Activated CD4-positive, alpha-beta T cell treated with anti-CD3 and anti-CD28 coated beads, Interleukin-2, amount 50 U/mL, for 4 hours (primary cell): ENCODE measurements around the gene TJP1.
"Not testable (repeated sequence)": the region's sequence is repeated elsewhere in the genome, so short reads cannot be mapped to it uniquely, and the experiment has no call there.

Experiments used
- DNase-seq, 2 experiments: peaks; one replicate each; pipeline ENCODE4 v3.0.0-alpha.2; 2020

TJP1 gene

DNA sequence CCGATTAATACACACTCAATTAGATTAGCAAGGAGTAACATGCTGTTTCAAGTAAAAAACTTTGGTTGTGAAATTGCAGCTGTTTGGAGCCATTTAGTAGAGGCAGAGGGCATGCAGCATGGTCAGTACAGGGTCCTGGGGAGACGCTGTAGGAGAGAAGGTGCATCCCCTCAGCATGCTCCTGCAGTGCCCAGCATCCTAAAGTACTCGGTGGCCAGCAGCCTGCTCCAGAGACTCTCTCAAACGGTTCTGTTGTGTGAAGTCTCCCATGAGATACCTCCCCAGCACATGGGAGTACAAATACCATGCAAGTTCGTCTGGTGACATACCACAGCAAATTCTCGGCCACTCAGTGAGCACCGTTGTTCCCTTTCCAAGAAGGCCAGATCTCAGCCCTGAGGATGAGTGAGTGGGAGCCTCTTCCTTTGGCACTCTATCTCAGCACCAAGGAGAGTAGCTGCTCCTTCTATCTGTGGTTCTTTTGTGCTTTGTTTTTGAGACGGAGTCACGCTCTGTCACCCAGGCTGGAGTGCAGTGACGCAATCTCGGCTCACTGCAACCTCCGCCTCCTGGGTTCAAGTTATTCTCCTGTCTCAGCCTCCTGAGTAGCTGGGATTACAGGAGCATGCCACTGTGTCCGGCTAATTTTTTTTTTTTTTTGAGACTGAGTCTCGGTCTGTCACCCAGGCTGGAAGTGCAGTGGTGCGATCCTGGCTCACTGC lies 72.7 kb downstream of the TJP1 start:
- DNase-seq: no peak

DNA sequence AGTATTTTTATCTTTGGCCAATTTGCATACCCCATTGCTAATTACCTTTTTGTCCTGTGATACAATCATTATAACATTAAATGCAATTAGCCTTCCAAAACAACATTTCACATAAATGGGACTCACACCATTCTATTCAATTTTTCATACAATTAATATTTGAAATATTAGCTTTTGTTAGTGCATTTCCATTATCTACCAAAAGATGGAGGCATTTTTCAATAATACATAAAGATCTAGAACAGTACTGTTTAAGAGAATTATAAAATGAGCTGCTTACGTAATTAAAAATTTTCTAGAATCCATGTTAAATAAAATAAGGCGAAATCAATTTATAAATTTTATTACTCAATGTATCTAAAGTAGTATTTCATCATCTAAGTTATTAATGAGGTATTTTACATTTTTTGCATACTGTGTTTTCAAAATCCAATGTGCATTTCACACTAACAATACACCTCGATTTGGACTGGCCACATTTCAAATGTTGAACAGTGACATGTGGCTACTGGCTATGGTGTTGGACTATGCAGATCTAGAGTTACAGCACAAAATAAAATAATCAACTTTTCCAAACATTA lies 74.3 kb downstream of the TJP1 start:
- DNase-seq: no peak

DNA sequence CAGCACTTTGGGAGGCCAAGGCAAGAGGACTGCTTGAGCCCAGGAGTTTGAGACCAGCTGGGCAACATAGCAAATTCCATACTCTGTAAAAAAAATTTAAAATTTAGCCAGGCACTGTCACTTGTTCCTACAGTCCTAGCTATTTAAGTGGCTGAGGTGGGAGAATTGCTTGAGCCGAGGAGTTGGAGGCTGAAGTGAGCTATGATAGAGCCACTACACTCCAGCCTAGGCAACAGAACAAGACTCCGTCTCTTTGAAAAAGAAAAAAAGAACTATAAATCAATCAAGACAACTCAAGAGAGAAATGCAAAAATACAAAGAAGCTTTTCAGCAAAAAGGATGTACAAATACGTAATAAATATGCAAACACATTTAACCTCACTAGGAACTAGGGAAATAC lies 78.8 kb downstream of the TJP1 start:
- no peak for DNase-seq

DNA sequence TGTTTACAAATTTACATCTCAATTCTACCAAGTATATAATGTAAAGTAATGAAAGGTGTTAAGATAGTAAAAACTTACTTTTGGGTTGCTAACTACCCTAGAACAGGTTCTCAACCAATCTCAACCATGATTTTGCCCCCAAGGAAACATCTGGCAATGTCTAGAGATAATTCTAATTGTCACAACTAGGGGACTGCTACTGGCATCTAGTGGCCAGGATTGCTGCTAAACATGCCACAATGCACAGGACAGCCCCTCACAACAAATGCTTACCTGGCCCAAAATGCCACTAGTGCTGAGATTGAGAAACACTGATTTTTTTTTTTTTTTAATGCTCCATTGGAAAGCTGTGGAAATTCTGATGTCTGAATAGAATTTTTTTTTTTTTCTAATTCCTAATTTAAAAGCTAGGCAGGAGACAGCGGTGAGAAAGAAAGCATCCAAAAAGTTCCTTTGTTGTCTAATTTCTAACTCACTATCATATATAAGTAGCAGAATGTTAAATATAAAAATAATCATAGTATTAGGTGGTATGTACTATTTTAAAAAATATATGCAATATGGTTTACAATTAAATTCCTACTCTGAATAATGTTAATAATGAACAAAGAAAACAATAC lies 81.5 kb downstream of the TJP1 start:
- DNase-seq: no peak

DNA sequence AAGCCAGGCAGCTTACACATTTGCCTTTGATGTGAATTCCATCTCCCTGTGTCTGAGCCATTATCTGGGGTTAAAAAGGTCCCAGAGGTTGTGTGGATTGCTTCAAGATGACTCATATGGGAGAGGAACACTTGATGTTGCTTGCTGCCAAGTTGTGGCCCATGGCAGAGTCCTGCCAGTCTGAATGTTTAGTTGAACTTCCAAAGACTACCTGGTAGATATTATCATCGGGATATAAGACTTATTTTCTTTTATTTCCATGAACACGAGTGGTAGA lies 85.6 kb downstream of the TJP1 start:
- DNase-seq: no peak

- no peak for DNase-seq
These were observed 86.1 kb downstream of the TJP1 start for GRCh38 chr15:29736012-29736743.

- no peak for DNase-seq
These were observed 87.2 kb downstream of the TJP1 start for GRCh38 chr15:29734917-29735572.

DNA sequence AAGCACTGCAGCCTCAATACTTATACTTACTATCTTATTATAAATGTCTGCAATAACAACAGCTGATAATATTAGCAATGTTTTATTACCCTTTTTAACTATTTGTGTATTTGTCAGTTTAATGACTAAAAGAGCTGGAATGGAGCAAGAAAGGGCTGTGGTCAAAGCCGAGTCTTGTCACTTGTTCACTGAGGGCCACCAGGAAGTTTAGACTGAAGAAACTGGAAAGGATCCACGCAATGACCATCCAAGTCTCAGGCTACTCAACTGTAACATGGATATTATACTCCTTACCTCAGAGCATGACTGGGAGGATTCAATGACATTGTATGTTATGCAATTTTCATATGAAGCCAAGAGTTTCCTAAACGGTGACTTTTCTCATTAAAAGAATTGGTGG lies 90.4 kb downstream of the TJP1 start:
- no peak for DNase-seq

GRCh38 chr15:29730471-29730870 lies 91.8 kb downstream of the TJP1 start:
- not testable (repeated sequence) for DNase-seq

- DNase-seq: no peak
These were observed 93.8 kb downstream of the TJP1 start for GRCh38 chr15:29728418-29728817.

DNA sequence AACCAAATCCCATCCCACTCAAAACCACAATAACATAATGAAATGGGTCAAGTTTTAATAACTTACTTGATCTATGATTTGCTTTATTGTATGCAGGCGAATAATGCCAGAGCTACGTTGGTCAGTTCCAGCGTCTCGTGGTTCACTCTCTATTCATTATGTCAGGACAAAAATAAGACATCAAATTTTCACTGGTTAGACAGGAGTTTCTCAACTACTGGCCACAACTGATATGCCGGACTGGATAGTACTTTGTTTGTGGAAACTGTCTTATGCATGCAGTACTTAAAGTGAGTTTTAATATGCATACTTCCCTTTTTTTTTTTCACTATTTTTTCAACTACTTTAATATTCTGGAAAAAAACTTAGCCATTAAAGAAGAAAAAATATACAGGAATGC lies 94.4 kb downstream of the TJP1 start:
- no peak for DNase-seq

DNA sequence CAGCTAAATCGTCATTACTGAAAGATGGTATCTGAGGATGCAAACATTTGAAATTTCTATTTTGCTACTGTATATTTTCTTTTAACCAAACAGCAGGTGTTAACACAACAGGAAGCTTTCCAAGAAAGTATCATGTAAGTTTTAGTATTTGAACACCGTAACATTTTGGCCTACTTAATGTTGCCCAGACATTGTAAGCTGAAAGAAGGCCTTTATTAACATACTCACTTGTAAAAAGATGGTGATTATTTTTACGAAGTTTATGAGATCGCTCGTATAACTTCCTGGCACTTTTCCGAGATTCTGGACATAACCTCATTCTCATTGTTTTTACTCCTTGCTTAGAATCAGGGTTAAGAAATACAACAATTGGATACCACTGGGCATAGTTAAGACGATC lies 95.7 kb downstream of the TJP1 start:
- DNase-seq: no peak

DNA sequence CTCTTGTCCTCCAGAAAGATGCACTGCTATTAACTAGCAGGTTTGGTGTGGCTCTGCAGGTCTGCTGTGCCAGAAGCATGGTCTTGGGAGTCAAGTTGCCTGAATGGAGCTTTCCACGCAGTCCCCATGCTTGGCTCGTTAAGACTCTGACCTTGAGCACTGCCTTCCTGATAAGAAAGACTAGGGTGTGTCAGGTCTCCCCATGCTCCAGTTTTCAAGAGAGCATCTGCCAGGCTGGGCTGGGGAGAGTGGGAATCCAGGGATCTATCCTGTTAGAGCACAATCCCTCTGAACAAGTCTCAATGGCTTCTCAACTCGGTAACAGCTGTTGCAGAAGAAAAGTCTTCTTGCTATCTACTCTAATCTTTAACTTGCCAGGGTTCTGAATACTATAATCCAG lies 98.2 kb downstream of the TJP1 start:
- no peak for DNase-seq

DNA sequence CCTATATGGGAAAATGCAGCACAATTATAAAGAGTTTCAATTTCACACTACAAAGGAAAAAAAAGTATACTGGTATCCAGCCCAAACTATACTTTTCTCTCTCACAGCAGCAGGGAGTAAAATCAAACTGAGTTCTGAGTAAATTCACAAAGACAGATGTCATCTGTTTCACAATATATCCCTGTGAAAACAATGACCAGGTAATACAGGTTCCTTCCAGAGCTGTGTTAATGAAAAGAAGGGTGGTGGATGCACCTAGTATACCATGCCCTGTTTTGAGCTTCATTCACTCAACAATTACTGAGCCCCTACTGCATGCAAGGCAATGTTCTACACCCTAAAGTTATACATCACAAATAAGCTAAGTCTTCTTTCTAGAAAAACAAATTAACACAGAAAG lies 108.5 kb downstream of the TJP1 start:
- no peak for DNase-seq

DNA sequence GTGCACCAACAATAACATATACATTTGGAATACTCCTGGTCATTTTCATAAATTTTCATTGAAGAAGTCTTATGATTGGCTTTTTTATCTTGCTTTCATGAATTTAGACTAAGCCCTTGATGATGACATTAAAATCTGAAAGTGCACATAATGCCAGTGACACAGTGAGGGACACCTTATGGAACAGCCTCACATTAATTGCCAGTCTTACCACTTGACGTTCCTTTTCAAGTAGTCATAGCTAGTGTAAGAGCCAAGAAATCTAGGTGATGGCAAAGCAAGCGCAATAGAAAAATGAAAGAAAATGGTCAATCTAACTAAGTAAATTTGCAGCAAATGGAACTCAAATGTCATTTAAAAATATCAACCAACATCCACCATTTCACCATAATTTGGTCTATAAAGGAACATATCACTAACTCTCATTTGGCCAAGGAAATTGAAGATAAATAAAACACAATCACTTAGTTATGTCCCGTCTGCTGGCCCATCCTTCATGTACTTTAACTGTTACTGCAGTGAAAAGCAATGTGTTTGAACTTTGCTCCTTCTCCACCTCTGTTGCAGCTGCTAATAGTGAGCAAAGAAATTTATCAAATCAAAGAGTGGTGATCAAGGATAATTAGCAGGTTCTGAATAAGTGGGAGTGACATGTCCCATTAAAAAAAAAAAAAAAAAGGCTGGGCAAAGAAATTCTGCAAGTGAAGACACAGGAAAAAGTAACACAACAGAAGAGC lies 110.0 kb downstream of the TJP1 start:
- DNase-seq: no peak

- no peak for DNase-seq
These were observed 110.7 kb downstream of the TJP1 start for GRCh38 chr15:29711531-29711930.

DNA sequence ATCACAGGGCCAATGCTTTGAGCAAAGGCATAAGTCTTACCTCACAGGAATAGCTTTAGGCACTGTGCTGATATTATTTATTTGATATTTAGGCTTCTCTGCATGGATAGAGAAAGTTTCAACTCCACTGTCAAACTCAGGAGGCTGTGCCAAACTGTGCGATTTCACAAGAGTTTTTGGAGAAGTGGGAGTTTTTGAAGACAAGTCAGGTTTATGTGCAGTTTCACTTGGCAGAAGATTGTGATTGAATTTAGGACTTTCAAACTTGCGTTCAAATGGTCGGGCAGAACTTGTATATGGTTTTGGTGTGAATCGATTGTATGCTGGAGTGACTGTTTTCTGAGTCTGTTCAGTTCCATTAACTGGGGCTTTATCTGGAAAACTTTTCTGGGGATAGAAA lies 113.7 kb downstream of the TJP1 start:
- no peak for DNase-seq

DNA sequence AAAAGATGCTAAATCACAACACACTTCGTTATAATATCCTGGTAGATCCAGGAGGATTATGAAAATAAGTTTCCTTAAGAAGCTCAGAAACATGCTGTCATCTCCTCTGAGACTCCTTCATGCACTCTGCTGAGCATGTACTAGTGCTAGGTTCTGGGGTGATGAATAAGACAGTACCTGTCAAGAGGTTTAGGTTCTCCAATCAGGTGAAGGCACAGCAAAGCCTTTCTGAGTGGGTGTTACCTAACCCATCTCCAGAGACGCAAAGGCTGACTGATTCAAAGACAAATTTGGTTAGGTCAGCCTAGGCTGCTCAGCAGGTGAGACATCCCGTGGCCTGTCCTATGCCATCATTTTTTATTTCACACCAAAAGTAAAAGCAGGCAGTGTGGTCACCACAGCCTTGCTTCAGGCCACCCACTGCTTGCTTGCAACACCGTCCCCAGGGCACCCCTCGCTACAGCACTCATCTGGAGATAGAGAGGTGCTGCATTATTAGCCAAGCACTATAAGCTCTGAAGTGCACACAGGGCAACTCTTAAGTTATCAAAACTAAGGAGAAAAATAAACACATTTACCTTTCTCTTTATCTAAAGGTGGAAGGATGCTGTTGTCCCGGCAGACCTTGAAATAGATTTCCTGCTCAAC lies 117.2 kb downstream of the TJP1 start:
- DNase-seq: no peak

- no peak for DNase-seq
These were observed 121.1 kb downstream of the TJP1 start for GRCh38 chr15:29701151-29701550.

DNA sequence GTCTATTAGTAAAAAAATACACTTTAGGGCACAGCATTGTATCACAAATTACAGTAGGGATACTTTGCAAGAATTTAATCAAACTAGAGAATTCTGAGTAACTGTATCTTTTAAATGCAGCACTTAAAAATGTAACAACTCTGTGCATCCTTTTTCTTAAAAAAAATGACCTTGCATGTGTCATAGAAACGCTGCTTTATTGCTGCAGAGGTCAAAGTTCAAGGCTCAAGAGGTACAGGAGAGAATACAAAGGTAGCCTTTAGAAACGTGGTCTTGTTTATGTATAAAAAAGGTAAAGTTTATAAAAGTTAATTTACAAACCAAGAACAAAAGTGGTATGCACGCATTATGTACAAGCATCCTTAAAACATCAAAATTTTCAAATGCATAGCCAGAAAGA lies 122.0 kb downstream of the TJP1 start:
- no peak for DNase-seq

DNA sequence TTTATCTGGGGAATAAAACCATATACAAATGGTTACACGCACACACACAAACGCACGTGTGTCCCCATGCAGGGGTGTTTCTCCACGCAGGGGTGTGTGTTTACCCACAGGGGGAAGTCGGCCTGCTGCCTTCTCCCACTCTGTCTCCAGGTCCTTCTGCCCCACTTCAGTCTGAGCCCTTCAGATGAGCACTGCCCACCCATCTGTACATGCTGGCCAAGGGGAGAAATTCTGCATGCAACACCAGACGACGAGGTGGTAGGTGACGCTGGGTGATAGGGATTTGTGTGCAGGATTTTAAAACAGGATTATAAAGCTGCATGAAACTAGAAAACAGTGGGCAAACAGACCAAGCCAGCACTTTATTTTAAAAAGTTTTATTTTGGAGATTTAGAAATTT lies 122.5 kb downstream of the TJP1 start:
- DNase-seq: no peak

- no peak for DNase-seq
These were observed 124.1 kb downstream of the TJP1 start for GRCh38 chr15:29698030-29698701.
